Panc1 (cell line): ENCODE data around the gene BARHL1.

ENCODE experiments used
- CTCF ChIP-seq: fragments of 450-650 bp; IDR thresholded peaks from 2 replicates; pipeline ENCODE4 v1.5.1; 2017; ENCODE audit warnings: mild to moderate bottlenecking
- POLR2AphosphoS5 ChIP-seq: IDR thresholded peaks from 2 replicates; pipeline ENCODE4 v1.6.1; 2012; ENCODE audit warnings: mild to moderate bottlenecking, low read depth, low read length, moderate library complexity
- SIN3A ChIP-seq: IDR thresholded peaks from 2 replicates; pipeline ENCODE4 v1.6.1; 2012; ENCODE audit warnings: low read depth, mild to moderate bottlenecking, low read length, moderate library complexity, borderline replicate concordance; ENCODE audit not compliant: insufficient read depth
- TCF7L2 ChIP-seq: IDR thresholded peaks from 2 replicates; pipeline ENCODE4 v1.6.1; 2011; ENCODE audit warnings: mild to moderate bottlenecking, low read depth, low read length, inconsistent platforms
- TF ChIP-seq, protein P1 (sequence below), 2 experiments: IDR thresholded peaks; 2 replicates each; pipeline ENCODE4 v1.6.1; 2011 to 2012; ENCODE audit warnings: low read depth in 2 of 2, control low read depth in 1 of 2, low read length in 1 of 2, mild to moderate bottlenecking in 1 of 2, moderate library complexity in 1 of 2; ENCODE audit not compliant: insufficient read depth in 1 of 2

DNA sequence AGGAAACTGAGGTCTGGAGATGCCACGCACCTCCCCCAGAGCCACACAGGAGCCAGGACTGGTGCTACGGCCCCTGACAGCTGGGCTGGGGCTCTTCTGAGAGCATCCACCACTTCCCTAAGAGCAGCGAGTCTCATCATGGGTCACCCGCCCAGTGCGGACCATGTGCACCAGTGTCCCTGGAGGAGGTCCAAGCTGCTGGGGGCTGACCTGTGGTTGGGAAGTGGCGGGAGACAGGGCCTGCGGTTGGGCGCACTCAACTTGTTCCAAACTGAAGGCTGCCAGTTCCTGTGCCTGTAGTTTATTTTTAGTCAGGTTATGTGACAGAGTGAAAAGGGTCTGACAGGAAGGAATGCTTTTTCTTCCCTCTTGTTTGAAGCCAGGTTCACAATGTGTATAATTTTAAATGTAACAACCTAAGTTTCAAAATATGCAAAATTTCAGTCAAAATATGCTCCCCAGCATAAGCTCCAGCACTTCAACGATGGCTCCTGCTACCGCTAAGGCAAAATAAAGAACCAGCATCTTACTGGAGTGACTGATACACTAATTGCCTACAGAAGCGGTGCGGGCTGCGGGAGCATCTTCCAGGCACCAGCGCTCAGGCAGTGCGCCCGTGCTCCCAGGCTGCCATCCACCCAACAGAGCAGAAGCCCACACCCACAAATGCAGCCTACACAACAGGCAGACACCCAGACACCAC is 14.8 kb downstream of the BARHL1 start:
- TF ChIP-seq POLR2AphosphoS5 (no peak), CTCF (no peak), SIN3A (no peak), TCF7L2 (no peak)
- TF ChIP-seq, protein P1, sequence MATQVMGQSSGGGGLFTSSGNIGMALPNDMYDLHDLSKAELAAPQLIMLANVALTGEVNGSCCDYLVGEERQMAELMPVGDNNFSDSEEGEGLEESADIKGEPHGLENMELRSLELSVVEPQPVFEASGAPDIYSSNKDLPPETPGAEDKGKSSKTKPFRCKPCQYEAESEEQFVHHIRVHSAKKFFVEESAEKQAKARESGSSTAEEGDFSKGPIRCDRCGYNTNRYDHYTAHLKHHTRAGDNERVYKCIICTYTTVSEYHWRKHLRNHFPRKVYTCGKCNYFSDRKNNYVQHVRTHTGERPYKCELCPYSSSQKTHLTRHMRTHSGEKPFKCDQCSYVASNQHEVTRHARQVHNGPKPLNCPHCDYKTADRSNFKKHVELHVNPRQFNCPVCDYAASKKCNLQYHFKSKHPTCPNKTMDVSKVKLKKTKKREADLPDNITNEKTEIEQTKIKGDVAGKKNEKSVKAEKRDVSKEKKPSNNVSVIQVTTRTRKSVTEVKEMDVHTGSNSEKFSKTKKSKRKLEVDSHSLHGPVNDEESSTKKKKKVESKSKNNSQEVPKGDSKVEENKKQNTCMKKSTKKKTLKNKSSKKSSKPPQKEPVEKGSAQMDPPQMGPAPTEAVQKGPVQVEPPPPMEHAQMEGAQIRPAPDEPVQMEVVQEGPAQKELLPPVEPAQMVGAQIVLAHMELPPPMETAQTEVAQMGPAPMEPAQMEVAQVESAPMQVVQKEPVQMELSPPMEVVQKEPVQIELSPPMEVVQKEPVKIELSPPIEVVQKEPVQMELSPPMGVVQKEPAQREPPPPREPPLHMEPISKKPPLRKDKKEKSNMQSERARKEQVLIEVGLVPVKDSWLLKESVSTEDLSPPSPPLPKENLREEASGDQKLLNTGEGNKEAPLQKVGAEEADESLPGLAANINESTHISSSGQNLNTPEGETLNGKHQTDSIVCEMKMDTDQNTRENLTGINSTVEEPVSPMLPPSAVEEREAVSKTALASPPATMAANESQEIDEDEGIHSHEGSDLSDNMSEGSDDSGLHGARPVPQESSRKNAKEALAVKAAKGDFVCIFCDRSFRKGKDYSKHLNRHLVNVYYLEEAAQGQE (IDR thresholded peaks at IDR 0.05; ENCODE audit: insufficient read depth in 1 of 2, low read depth in 2 of 2, low read length in 1 of 2): no peak
